22Rv1 (cell line): Measurements from ENCODE around the gene RUSC1.

ENCODE experiments used
- H3K27ac ChIP-seq: fragments of 450-650 bp; 2 replicates; pipeline ENCODE4 v1.5.1; 2017
- ZFX ChIP-seq: fragments of 450-650 bp; IDR thresholded peaks from 2 replicates; pipeline ENCODE4 v1.6.1; 2017; ENCODE audit warnings: antibody characterized with exemption, borderline replicate concordance
- TF ChIP-seq, protein P1 (sequence below): fragments of 450-650 bp; IDR thresholded peaks from 2 replicates; pipeline ENCODE4 v1.5.1; 2017; ENCODE audit warnings: mild to moderate bottlenecking

RUSC1 gene

GRCh38 chr1:155308493-155309422 lies 11.9 kb upstream of the RUSC1 start, which contains the start of gene FDPS:
FDPS (plus strand) TSS chr1:155308866; CDS start chr1:155309790, 924 bp downstream.
- TF ChIP-seq, protein P1, sequence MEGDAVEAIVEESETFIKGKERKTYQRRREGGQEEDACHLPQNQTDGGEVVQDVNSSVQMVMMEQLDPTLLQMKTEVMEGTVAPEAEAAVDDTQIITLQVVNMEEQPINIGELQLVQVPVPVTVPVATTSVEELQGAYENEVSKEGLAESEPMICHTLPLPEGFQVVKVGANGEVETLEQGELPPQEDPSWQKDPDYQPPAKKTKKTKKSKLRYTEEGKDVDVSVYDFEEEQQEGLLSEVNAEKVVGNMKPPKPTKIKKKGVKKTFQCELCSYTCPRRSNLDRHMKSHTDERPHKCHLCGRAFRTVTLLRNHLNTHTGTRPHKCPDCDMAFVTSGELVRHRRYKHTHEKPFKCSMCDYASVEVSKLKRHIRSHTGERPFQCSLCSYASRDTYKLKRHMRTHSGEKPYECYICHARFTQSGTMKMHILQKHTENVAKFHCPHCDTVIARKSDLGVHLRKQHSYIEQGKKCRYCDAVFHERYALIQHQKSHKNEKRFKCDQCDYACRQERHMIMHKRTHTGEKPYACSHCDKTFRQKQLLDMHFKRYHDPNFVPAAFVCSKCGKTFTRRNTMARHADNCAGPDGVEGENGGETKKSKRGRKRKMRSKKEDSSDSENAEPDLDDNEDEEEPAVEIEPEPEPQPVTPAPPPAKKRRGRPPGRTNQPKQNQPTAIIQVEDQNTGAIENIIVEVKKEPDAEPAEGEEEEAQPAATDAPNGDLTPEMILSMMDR, result no peak
- TF ChIP-seq ZFX, result no peak

GRCh38 chr1:155309423-155310021 lies 11.2 kb upstream of the RUSC1 start:
- H3K27ac ChIP-seq, result peak overlapping the region; percentile 99
- TF ChIP-seq, protein P1, result no peak
- no peak for TF ChIP-seq ZFX

More at GRCh38 chr1:155308493-155309422, 11.9 kb upstream of the RUSC1 start, which contains the start of gene FDPS:
- peak within 1 kb of the TSS; percentile 99 for H3K27ac ChIP-seq

DNA sequence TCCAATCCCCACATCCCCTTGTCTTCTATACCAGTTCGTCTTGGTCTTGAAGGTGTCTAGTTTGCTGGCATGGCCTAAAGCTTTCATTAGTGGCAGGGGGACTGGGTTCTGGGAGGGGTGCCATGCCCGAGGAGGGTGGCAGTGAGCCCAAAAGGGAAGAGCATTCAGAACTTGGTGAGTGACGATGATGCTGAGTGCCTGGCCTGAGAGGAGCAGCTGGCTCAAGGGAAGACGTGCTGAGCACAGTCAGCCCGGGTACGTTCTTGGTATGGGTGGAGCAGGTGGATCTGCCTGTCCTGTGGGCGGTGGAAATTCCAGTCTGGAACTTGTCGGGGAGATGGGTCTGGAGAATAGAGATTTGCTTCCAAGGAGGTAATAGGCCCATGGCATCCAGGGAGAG lies 7.4 kb upstream of the RUSC1 start:
- H3K27ac ChIP-seq, result peak overlapping the region; percentile 99
- TF ChIP-seq ZFX, result no peak
- TF ChIP-seq, protein P1, result no peak

DNA sequence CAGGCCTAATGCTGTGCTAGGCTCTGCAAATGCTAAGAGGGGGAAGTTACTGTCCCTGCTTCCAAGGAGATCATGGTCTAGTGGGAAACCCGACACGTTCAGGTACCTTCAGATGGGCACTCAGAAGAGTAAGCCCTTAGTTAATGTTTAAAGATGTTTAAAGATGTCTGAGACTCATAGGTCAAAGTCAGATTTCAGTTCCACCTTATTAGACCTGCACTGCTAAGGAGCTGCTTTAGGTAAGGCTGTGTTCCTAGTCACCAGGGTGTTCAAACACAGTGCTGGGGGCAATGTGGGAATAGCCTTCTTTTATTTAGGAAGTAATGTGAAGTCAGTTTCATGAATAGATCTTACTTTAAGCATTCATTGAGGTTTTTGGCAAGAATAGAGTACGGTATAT lies 3.8 kb upstream of the RUSC1 start:
- TF ChIP-seq ZFX, result no peak
- TF ChIP-seq, protein P1, result no peak
- H3K27ac ChIP-seq, result peak overlapping the region; percentile 99

DNA sequence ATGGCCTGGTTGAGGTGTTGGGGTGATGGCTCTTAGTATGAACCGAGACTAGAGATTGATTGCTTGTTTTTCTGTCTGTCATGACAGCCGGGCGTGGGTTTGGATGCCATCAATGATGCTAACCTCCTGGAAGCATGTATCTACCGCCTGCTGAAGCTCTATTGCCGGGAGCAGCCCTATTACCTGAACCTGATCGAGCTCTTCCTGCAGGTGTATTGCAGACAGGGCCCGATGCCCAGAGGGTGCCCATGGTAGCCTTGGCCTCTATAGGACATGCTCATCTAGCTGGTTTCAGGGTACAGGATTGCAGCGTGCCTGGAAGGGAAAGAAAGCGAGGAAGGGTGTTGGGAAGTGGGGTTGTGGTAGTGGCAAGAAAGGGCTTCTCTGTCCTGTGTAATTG lies 2.6 kb upstream of the RUSC1 start:
- no peak for TF ChIP-seq ZFX
- TF ChIP-seq, protein P1, result no peak
- H3K27ac ChIP-seq, result peak overlapping the region; percentile 99

- TF ChIP-seq, protein P1, result no peak
- TF ChIP-seq ZFX, result no peak
- H3K27ac ChIP-seq, result peak overlapping the region; percentile 99
Observed at GRCh38 chr1:155319536-155319935, 1.2 kb upstream of the RUSC1 start.

DNA sequence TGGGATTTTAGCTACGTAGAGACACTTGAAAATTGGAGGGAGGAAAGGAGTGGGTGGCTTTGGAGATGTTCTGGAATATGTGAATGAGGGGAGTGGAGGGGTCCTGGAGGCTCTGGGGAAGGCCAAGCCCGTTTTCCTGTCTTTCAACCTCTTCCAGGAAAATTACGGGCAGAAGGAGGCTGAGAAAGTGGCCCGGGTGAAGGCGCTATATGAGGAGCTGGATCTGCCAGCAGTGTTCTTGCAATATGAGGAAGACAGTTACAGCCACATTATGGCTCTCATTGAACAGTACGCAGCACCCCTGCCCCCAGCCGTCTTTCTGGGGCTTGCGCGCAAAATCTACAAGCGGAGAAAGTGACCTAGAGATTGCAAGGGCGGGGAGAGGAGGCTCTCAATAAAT lies 442 bp upstream of the RUSC1 start:
- H3K27ac ChIP-seq, result peak overlapping the region; percentile 99
- no peak for TF ChIP-seq ZFX
